Right cardiac atrium (tissue), 5 donors: Measurements from ENCODE around the gene ZNF333. TPM values are rescaled to one million over a fixed set of nuclear protein-coding genes. Genes with fewer than 3 reads are reported as not detected.

Source experiments
- ATAC-seq, 2 donors: fragments of 200-7000 bp; cut with Tn5 transposase; one replicate each; pipeline versions ENCODE4 v1.8.0 to v1.9.1; 2020; ENCODE audit warnings: moderate library complexity in 2 of 2, mild to moderate bottlenecking in 1 of 2
- DNase-seq, 3 donors: peaks; one replicate each; pipeline ENCODE4 v3.0.0-alpha.2; 2020
- H3K27ac ChIP-seq: one replicate; pipeline ENCODE4 v1.5.1; 2013; ENCODE audit warnings: mild to moderate bottlenecking, low read length, control low read depth, moderate library complexity
- H3K27me3 ChIP-seq: one replicate; pipeline ENCODE4 v1.6.1; 2013; ENCODE audit not compliant: control insufficient read depth, insufficient read depth
- H3K4me1 ChIP-seq: one replicate; pipeline ENCODE4 v1.6.1; 2013; ENCODE audit warnings: low read length; ENCODE audit not compliant: control insufficient read depth, insufficient read depth
- H3K4me3 ChIP-seq: one replicate; pipeline ENCODE4 v1.5.1; 2013; ENCODE audit warnings: low read length, control low read depth
- H3K9me3 ChIP-seq: one replicate; pipeline ENCODE4 v1.6.1; 2013; ENCODE audit warnings: low read length; ENCODE audit not compliant: control insufficient read depth
- WGBS: extraction: QIAGEN DNeasy Blood & Tissue Kit; methylation state at CpG from one replicate; pipeline ENCODE4 v1.1.7; 2013; 5-methylcytosine and 5-hydroxymethylcytosine counted together
- intact Hi-C, 4 donors: fragments of 100-400 bp; cut with DNase I; formaldehyde crosslinking; loops; one replicate each; pipeline versions ENCODE4 v1.11.0 to v1.14.0; 2022 to 2023
- polyA plus RNA-seq: library from polyadenylated mRNA; stranded (reverse); fragments of 200-250 nt; gene quantifications from one replicate; pipeline ENCODE4 v1.2.3, GENCODE V29; 2013
- total RNA-seq, 4 donors: library from RNA; stranded (reverse); fragmentation: NEBNext Ultra II Directional; extraction: Animal tissue kit (Norgen Biotek cat#: 25700); gene quantifications; one replicate each; pipeline ENCODE4 v1.2.1, GENCODE V29; 2021
- donor health status: healthy with polysubstance abuse.
- donor health status: DM: no; HTN: yes; CAD: no.
- donor health status: DM: no; HTN: no; CAD: no.
- donor health status: DM: no; HTN: yes; CAD: no; lungs with severe emphysema.
- donor health status: DM: yes; HTN: yes; CAD: no.

The ZNF333 gene
- total and polyA plus RNA-seq, 5 donors = 8.2 to 10.6 (median 9.7) TPM

DNA sequence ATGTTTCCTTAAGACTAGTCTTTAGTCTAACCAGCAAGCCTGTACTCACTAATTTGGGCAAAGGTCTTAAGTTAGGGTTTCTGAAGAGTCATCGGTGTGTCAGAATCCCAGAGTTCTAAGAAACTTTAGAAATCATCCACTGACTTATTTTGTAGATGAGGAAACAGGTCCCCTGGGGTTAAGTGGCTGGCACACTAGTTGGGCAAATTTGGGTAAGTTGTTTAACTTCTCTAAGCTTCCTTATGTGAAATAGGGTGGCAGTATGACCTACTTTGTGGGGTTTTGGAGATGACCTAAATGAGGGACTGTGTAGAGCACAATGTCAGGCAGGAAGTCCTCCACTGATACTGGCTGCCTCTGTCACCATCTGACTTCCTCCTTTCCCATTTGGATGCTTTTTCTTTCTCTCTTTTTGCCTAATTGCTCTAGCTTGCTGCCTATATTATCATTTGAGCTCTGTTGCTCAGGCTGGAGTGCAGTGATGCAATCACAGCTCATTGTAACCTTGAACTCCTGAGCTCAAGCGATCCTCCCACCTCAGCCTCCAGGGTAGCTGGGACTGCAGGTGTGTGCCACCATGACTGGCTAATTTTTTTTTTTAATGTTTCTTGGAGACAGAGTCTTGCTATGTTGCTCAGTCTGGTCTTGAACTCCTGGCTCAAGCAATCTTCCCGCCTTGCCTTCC is 17.5 kb upstream of the ZNF333 start:
- no peak for ATAC-seq
- Histone ChIP-seq H3K9me3 (peaks cover 3% of the 10 kb centered on the region), H3K27me3 (no peaks in the 10 kb centered on the region), H3K4me3 (no peak overlapping the region), H3K27ac (no peak overlapping the region), H3K4me1 (no peaks in the 10 kb centered on the region)
- WGBS = 81% methylated on average over 3 of the region's 3 CpGs
- DNase-seq = no peak
- intact Hi-C loops = no loop called here

GRCh38 chr19:14673088-14673487 is 16.8 kb upstream of the ZNF333 start:
- no peak overlapping the region for H3K27ac ChIP-seq
- no peak overlapping the region for H3K4me3 ChIP-seq

DNA sequence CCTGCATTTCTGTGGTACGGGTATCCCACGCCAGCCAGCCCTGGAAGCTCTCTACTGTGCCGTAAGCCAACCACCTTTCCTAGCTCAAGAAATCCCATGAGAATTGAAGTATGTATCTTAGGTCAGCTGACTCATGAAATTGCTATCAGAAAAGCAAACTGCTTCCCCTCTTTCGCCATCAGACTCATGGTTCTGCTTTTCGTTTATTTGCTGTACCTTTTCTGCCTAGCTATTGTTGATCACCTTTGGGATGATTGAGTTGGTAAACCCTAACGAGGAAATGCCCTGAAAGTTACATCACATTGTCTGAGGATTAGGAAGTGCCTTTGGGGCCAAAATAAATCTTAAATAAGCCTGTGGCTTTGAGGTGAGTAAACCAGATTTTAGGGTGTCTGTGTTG is 15.1 kb upstream of the ZNF333 start, which contains the start of gene ADGRE3:
Gene ADGRE3, minus strand, starts transcription at position 81 of the 400 bp plus-strand sequence. Its CDS starts 74 bp downstream, at position 7.
- H3K4me3 ChIP-seq = no peak within 1 kb of the TSS
- H3K27ac ChIP-seq = no peak within 1 kb of the TSS
- intact Hi-C loops = no loop called here
- ATAC-seq = no peak
- H3K9me3 ChIP-seq = peaks cover 3% of the 10 kb centered on the region
- H3K27me3 ChIP-seq = no peaks in the 10 kb centered on the region
- H3K4me1 ChIP-seq = no peaks in the 10 kb centered on the region
- no peak for DNase-seq
- 54% methylated on average over 6 of the region's 6 CpGs for WGBS

More at GRCh38 chr19:14673088-14673487, 16.8 kb upstream of the ZNF333 start:
- H3K4me1 ChIP-seq = no peaks in the 10 kb centered on the region
- H3K27me3 ChIP-seq = no peaks in the 10 kb centered on the region
- ATAC-seq (no peak), DNase-seq (no peak)
- peaks cover 3% of the 10 kb centered on the region for H3K9me3 ChIP-seq
- 53% methylated on average over 1 of the region's 1 CpG for WGBS
- intact Hi-C loops = no loop called here

GRCh38 chr19:14676762-14677161 is 13.1 kb upstream of the ZNF333 start:
- Histone ChIP-seq H3K4me3 (no peak overlapping the region), H3K4me1 (no peaks in the 10 kb centered on the region), H3K27ac (no peak overlapping the region), H3K27me3 (no peaks in the 10 kb centered on the region), H3K9me3 (no peaks in the 10 kb centered on the region)
- ATAC-seq = no peak
- intact Hi-C loops = no loop called here
- no peak for DNase-seq
- WGBS = 82% methylated on average over 10 of the region's 10 CpGs

DNA sequence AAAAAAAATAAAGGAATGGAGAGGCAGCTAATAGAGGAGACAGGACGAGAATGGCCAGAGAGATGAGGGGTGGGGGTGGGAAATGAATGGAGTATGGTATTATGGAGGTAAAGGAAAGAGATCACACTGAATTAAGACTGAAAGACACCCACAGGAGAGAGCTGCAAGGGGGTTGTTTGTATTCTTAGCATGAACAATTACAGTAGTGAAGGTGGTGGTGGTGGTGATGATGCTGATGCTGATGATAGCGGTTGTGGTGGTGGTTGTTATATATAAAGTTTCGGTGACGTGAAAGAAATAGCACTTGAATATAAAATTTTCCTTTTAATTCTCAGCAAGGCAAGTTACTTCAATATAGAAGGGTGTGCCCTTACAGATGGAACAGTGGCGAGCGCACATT is 12.4 kb upstream of the ZNF333 start:
- ATAC-seq (no peak), DNase-seq (no peak)
- no peaks in the 10 kb centered on the region for H3K27me3 ChIP-seq
- intact Hi-C loops = no loop called here
- H3K4me3 ChIP-seq = no peak overlapping the region
- WGBS = 89% methylated on average over 6 of the region's 6 CpGs
- no peaks in the 10 kb centered on the region for H3K9me3 ChIP-seq
- H3K4me1 ChIP-seq = no peaks in the 10 kb centered on the region
- no peak overlapping the region for H3K27ac ChIP-seq

- Histone ChIP-seq H3K4me1 (no peaks in the 10 kb centered on the region), H3K9me3 (no peaks in the 10 kb centered on the region), H3K4me3 (no peak overlapping the region), H3K27ac (no peak overlapping the region), H3K27me3 (no peaks in the 10 kb centered on the region)
- 86% methylated on average over 9 of the region's 9 CpGs for WGBS
- DNase-seq (no peak), ATAC-seq (no peak)
- intact Hi-C loops = no loop called here
These were observed 11.6 kb upstream of the ZNF333 start for GRCh38 chr19:14678199-14678598.

DNA sequence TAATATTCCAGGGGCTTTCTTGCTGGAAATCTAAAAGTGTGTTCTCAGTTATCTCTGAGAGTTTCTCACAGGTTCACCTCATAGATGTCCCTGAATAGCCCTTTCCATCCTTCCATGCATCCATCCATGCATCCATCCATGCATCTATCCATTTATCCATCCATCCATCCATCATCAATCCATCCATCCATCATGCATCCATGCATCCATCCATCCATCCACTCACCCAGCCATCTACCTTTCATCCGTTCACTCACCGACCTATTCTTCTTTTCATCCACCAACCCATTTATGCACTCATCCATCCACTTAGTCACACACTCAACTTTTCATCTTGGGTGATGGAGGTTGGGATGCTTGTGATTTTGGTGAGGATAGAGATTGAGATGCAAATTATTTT is 7.8 kb upstream of the ZNF333 start:
- Histone ChIP-seq H3K4me1 (no peaks in the 10 kb centered on the region), H3K9me3 (no peaks in the 10 kb centered on the region), H3K27ac (no peak overlapping the region), H3K27me3 (no peaks in the 10 kb centered on the region), H3K4me3 (no peak overlapping the region)
- DNase-seq = no peak
- 80% methylated on average over 2 of the region's 2 CpGs for WGBS
- intact Hi-C loops = loop anchor here in 1 of 4 donors (10.0 kb wide), 1 partner anchor 107 kb away; the partner anchor contains the start of gene NDUFB7
- ATAC-seq = no peak

DNA sequence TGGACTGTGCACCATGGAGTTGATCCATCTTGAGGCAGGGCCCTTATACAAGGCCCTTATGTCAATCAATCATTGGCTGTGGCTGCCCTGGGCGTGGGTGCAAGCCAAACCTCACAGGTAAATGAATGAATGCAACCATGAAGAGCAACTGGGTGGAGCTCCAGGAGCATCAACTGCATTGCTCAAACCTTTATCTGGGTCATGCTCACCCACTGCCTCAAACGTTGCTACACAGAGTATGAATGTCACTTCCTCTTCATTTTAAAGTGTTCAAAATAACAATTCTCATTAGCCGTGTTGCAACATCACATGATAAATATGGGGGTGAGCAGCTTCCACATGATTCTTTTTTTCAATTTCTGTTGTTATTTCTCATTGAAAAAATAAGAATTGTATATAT is 6.4 kb upstream of the ZNF333 start:
- Histone ChIP-seq H3K27ac (no peak overlapping the region), H3K4me1 (no peaks in the 10 kb centered on the region), H3K9me3 (no peaks in the 10 kb centered on the region), H3K4me3 (no peak overlapping the region), H3K27me3 (no peaks in the 10 kb centered on the region)
- DNase-seq = no peak
- 33% methylated on average over 3 of the region's 3 CpGs for WGBS
- intact Hi-C loops = loop anchor here in 1 of 4 donors (10.0 kb wide), 1 partner anchor 109 kb away; the partner anchor contains the start of gene NDUFB7
- ATAC-seq = no peak

- Histone ChIP-seq H3K27me3 (no peaks in the 10 kb centered on the region), H3K4me1 (no peaks in the 10 kb centered on the region), H3K9me3 (no peaks in the 10 kb centered on the region), H3K27ac (no peak overlapping the region), H3K4me3 (no peak overlapping the region)
- intact Hi-C loops = loop anchor here in 3 of 4 donors (5.0 to 10.0 kb wide), 2 partner anchors 109 to 112 kb away; partner anchors contain the start of gene NDUFB7 (in 1 of the 3)
- DNase-seq (no peak), ATAC-seq (no peak)
- 38% methylated on average over 3 of the region's 3 CpGs for WGBS
These were observed 3.4 kb upstream of the ZNF333 start for GRCh38 chr19:14686411-14686810.

DNA sequence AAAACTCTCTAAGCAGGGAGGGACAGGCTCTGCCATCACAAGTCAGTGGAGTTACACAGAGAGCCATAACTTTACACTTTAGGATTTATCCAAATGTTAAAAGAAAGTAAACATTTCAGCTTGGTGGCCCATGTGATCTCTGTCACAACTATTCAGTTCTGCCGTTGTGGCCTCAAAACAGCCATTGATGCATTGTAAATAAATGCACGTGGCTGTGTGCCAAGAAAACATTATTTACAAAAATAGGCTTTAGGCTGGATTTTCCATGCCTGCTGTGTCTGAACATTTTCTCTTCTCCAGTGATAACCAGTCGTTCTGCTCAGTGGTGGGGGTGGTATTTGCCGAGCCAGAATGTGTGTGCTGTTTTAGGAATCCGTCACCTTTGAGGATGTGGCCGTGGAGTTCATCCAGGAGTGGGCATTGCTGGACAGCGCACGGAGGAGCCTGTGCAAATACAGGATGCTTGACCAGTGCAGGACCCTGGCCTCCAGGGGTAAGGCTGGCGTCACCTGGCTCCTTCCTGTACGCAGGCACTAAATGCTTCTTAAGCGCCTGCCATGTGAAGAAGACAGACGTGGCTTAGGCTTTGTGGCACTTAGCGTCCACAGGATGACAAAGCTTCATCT is 4.9 kb downstream of the ZNF333 start:
- ATAC-seq (no peak), DNase-seq (no peak)
- H3K4me1 ChIP-seq = no peaks in the 10 kb centered on the region
- no peaks in the 10 kb centered on the region for H3K27me3 ChIP-seq
- H3K4me3 ChIP-seq = no peak overlapping the region
- 87% methylated on average over 13 of the region's 13 CpGs for WGBS
- H3K9me3 ChIP-seq = no peaks in the 10 kb centered on the region
- H3K27ac ChIP-seq = no peak overlapping the region
- intact Hi-C loops = no loop called here

DNA sequence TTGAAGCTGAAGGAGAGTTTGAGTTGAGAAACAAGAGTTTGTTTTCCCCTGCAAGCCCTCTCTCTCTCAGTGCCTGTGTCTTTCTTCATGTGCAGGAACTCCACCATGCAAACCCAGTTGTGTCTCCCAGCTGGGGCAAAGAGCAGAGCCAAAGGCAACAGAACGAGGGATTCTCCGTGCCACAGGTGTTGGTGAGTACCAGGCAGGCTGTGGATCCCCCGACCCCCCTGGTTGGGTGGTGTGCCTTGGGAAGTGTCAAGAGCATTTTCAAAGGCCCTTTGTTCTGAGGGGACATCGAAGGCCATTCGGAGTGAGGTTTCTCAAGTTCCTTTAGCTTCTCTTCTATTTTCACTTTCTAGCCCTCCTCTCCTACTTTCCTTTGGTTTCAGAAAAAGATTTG is 5.6 kb downstream of the ZNF333 start:
- intact Hi-C loops = no loop called here

More for the DNA sequence above, 5.6 kb downstream of the ZNF333 start:
- H3K4me3 ChIP-seq = no peak overlapping the region
- H3K9me3 ChIP-seq = no peaks in the 10 kb centered on the region
- DNase-seq (no peak), ATAC-seq (no peak)
- H3K4me1 ChIP-seq = no peaks in the 10 kb centered on the region
- no peaks in the 10 kb centered on the region for H3K27me3 ChIP-seq
- 90% methylated on average over 5 of the region's 5 CpGs for whole genome bisulfite sequencing
- no peak overlapping the region for H3K27ac ChIP-seq
